HEK293T (cell line): ENCODE measurements around the gene MAP3K20.

Experiments
- ARNT ChIP-seq: fragments of 450-650 bp; IDR thresholded peaks from 2 replicates; pipeline ENCODE4 v1.6.1; 2017; ENCODE audit warnings: mild to moderate bottlenecking
- ELF4 ChIP-seq: fragments of 450-650 bp; IDR thresholded peaks from 2 replicates; pipeline ENCODE4 v1.6.1; 2017; ENCODE audit warnings: antibody characterized with exemption
- FOXK2 ChIP-seq: fragments of 450-650 bp; IDR thresholded peaks from 2 replicates; pipeline ENCODE4 v1.6.1; 2016; ENCODE audit warnings: mild to moderate bottlenecking
- HDGF ChIP-seq: fragments of 450-650 bp; IDR thresholded peaks from 2 replicates; pipeline ENCODE4 v1.6.1; 2017; ENCODE audit warnings: antibody characterized with exemption, borderline replicate concordance
- SP1 ChIP-seq: fragments of 450-650 bp; IDR thresholded peaks from 2 replicates; pipeline ENCODE4 v1.6.1; 2017

DNA sequence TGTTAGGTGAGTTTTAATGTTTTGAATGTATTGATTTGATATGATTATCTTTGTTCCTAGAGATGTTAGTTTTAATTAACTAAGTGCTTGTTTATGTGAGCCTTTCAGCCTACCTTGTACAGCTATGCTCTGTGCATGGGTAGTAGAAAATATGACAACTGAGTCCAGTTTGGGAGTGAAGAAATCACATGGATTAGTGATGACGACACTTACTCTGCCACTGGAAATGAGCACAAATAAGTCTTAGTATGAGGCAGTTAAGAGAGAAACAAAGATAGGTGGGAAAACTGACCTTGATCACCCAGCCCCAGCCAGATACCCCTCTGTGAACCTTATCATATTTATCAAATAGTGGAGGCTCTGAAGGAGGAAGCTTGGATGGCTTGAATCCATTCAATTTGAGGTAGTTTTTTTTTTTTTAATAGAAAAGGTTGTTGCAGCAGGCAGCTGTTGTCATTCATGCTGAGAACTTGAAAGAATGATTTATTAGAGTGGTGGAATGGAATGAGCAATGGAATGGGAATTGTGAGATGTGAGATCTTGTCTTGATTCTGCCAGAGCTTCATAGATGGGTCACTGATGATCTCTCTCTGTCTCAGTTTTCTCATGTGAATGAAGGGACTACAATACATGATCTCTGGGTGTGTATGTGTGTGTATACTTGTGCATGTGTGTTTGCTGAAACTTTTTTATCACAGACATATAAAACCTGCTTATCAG is 96.4 kb downstream of the MAP3K20 start:
- TF ChIP-seq ARNT (no peak), SP1 (no peak), ELF4 (no peak), HDGF (no peak), FOXK2 (no peak)
